ENCODE data around the gene IL26. TPM values are rescaled to one million over a fixed set of nuclear protein-coding genes. Genes with fewer than 3 reads are reported as not detected.

IL26 gene, protein sequence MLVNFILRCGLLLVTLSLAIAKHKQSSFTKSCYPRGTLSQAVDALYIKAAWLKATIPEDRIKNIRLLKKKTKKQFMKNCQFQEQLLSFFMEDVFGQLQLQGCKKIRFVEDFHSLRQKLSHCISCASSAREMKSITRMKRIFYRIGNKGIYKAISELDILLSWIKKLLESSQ
- total RNA-seq (2014; rRNA removed; shearing (Covaris generic)) = not detected in 2 replicates

DNA sequence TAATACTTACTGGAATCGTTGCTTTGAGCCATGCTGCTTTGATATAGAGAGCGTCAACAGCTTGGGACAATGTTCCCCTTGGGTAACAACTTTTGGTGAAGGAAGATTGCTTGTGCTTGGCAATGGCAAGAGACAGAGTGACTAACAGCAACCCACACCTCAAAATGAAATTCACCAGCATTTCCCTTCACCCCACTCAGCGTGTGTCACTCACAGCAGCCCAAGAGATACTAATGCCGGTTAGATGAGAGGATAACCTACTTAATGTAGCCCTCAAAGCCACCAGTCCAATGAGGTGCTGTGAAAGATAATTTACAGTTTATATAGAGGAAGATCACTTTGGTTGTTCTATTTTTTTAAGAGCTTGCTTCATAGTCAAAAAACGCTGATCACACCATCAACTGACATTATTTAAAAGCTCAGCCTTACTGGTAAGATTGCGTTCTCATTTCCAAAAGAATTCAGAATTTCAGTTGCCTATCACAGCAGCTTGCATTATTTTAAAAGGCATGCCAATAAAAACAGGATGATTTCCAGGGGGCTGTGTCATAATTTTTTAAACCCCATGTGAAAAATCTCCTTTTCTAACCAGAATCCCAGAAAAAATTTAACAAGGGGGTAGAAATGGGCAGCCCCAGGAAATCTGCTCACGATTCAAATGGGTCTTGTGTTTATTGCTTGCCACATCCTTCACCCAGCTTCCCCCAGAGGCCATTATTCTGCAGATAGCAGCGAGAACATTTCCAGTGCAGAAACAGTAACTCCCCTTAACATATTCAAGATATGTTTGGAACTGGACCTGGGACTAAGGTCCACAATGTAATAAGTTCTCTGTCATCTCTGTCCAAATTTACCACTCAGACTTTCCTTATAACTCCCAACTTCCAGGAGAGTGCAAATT lies at the start of gene IL26:
TSS of gene IL26 (minus strand) at position 235 of the 901 bp plus-strand sequence. CDS start at position 181, 54 bp downstream.
- no peaks in the 10 kb centered on the region for H3K27me3 ChIP-seq (ENCODE audit: control insufficient read depth, insufficient read depth, low read length)
- no peak within 1 kb of the TSS for H3K4me3 ChIP-seq (ENCODE audit: insufficient read depth, low read depth, low read length)
- no peak for DNase-seq
- H3K36me3 ChIP-seq (replicated peaks; ENCODE audit: control insufficient read depth, insufficient read depth, low read length) = no peaks in the 10 kb centered on the region

DNA sequence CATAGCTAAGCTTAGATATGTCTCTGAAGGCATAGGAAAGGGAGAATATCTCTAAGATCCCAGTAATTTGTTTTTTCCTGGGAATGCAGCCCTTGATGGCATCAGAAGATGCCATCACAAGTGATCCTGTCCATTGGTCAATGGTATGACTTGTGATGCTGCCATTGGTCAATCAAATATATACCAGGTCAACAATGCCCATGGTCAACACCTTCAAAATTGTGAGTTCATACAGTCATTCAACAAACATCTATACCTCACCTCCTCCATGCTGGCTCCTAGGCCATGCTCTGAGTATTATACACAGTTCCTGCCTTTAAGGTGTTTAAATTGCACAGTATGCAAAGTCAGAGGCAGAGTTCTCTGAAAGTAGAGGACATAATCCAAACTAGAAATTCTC lies 47.1 kb upstream of the IL26 start:
- DNase-seq = no peak
- no peaks in the 10 kb centered on the region for H3K27me3 ChIP-seq (ENCODE audit: control insufficient read depth, insufficient read depth, low read length)
- H3K36me3 ChIP-seq (replicated peaks; ENCODE audit: control insufficient read depth, insufficient read depth, low read length) = no peaks in the 10 kb centered on the region
- H3K4me3 ChIP-seq (ENCODE audit: insufficient read depth, low read depth, low read length) = no peak overlapping the region

DNA sequence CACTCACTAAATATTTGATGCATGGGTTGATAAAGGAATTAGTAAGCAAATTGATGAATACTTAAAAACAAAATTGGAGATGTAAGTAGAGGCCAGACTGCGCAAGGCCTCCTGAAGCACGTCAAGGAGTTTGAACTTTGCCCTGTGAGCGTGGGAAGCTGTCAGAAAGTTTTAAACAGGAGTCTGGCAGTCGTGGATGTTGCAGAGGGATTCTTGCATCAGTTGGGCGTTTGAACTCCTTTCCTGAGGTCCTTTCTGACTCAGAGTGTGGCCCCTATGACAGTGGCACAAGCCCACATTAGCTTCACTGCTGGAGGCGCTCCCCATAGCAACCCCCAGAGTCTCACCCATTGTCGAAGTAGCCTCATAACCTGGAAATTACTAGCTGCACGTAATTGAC lies 45.7 kb upstream of the IL26 start:
- no peak for DNase-seq
- Histone ChIP-seq H3K36me3 (replicated peaks; ENCODE audit: control insufficient read depth, insufficient read depth, low read length) (no peaks in the 10 kb centered on the region), H3K27me3 (ENCODE audit: control insufficient read depth, insufficient read depth, low read length) (no peaks in the 10 kb centered on the region), H3K4me3 (ENCODE audit: insufficient read depth, low read depth, low read length) (no peak overlapping the region)

DNA sequence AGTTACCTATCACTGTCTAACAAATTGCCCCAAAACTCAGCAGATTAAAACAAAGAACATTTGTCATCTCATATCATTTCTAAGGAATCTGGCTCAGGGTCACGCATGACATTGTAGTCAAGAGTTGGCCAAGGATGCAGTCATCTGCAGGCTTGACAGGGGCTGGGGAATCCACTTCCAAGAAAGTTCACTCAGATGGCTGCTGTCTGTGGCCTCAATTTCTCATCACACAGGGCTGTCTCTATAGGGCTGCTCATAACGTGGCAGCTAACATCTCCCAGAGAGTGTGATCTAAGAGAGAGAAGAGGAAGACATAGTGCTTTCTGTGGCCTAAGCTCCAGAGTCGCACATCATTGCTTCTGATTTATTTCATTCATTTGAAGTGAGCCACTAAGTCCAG lies 44.7 kb upstream of the IL26 start:
- H3K36me3 ChIP-seq (replicated peaks; ENCODE audit: control insufficient read depth, insufficient read depth, low read length) = no peaks in the 10 kb centered on the region
- no peak for DNase-seq
- no peaks in the 10 kb centered on the region for H3K27me3 ChIP-seq (ENCODE audit: control insufficient read depth, insufficient read depth, low read length)
- H3K4me3 ChIP-seq (ENCODE audit: insufficient read depth, low read depth, low read length) = no peak overlapping the region

DNA sequence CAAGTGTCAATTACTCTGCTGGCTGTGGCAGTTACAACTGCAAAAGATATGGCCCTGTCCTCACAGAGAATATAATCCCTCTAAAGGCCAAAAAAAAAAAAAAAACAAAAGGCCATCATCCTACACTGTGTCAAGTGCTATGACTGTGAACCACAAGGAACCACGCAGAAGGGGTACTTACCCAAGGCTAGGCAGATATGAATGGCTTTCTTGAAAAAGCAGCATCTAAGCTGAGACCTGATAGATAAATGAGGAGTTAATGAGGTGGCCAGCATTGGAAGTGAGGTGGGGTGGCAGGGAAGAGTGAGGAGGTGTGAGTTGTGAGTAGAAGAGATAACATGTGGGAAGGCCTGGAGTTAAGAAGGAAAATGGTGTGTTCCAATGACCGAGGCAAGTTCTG lies 44.2 kb upstream of the IL26 start:
- Histone ChIP-seq H3K4me3 (ENCODE audit: insufficient read depth, low read depth, low read length) (no peak overlapping the region), H3K27me3 (ENCODE audit: control insufficient read depth, insufficient read depth, low read length) (no peaks in the 10 kb centered on the region), H3K36me3 (replicated peaks; ENCODE audit: control insufficient read depth, insufficient read depth, low read length) (no peaks in the 10 kb centered on the region)
- DNase-seq = no peak

DNA sequence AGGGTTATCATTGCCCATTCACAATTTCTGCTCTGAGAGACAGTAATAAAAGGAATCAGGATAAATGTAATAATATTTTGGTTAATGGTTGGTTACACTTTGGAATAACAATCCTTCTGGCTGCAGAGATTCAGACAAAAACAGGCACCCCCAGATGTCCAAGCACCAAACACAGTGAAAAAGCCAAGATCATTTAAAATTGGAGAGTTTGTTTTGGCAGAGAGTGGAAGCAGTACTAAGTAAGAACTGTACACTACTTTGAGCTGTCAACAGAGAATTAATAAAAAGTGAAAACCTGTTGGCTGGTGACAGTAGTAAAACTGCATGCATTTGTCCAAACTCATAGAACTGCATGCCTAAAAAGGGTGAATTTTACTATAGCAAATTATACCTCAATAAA lies 43.4 kb upstream of the IL26 start:
- no peaks in the 10 kb centered on the region for H3K27me3 ChIP-seq (ENCODE audit: control insufficient read depth, insufficient read depth, low read length)
- H3K4me3 ChIP-seq (ENCODE audit: insufficient read depth, low read depth, low read length) = no peak overlapping the region
- H3K36me3 ChIP-seq (replicated peaks; ENCODE audit: control insufficient read depth, insufficient read depth, low read length) = no peaks in the 10 kb centered on the region
- DNase-seq = no peak

DNA sequence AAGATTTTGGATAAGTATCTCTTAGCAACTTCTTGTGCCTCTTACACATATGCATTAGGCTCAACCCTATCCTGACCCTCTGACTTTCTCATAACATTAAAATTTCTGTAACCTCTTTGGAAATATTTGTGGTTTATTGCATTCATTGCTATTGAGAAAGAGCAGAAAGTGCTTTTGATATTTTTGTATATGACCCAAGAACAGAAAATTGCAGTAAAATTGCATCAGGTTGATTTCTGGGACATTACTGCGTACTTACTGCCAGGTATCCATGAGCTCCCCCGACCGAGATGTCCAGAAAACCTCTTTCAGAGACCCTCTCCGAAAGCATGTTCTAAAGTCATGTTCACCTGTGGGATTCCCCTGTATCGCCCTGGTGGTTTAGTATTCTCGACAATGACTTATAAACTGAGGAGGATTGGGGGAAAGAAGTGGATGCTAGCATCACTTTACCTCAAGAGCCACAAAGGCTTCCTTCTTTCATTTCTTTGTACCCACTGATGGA lies 42.3 kb upstream of the IL26 start:
- Histone ChIP-seq H3K27me3 (ENCODE audit: control insufficient read depth, insufficient read depth, low read length) (no peaks in the 10 kb centered on the region), H3K4me3 (ENCODE audit: insufficient read depth, low read depth, low read length) (no peak overlapping the region), H3K36me3 (replicated peaks; ENCODE audit: control insufficient read depth, insufficient read depth, low read length) (no peaks in the 10 kb centered on the region)
- no peak for DNase-seq

DNA sequence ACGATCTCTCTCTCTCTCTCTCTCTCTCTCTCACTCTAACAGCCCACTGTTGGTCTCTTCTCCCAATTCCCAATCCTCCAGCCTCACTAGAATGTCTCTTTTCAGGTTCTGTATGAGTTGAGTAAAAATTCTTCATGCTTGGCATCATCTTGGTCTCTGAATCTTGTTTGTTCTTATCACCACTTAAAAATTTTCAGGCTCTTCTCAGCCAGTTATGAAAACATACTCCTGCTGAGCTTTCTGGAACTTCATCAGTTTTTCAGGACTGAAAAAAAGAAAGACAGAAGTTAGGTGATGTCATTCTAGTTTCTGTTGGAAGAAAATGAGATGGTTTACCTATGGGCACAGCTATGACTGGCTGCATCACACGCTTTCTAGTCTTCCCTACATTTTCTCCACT lies 39.2 kb upstream of the IL26 start:
- no peaks in the 10 kb centered on the region for H3K36me3 ChIP-seq (replicated peaks; ENCODE audit: control insufficient read depth, insufficient read depth, low read length)

DNA sequence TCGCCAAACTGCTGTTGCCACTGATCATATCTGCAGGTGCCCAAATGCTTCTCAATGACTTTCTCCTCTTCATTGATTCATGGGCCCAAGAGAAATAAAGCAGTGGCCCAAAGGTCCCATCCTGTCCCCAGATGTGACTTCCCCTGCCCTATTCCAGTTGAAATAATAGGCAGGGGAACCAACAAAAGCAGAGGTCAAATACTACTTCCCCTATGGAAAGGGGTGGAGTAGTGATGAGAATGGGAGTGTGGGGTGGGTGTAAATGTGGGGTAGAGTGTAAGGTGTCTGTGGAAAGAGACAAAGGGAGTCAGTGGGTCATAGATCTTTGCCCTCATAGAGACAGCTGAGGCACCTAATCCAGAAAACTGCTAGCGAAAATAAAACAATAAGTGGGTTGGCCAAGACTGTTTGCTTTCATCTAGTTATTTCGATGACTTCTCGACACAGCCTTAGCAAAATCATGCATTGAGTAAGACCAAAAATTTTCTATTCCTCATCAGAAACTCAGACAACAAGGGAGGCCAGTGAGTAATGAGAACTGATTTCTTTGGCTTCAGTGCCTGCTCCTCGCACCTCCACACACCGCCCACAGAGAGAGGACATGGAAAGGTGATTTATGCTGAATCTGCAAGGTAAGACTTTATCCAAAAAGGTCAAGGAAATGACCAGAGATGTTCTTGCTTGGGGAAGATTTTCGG lies 38.7 kb upstream of the IL26 start:
- H3K27me3 ChIP-seq (ENCODE audit: control insufficient read depth, insufficient read depth, low read length) = no peaks in the 10 kb centered on the region
- H3K36me3 ChIP-seq (replicated peaks; ENCODE audit: control insufficient read depth, insufficient read depth, low read length) = no peaks in the 10 kb centered on the region
- no peak overlapping the region for H3K4me3 ChIP-seq (ENCODE audit: insufficient read depth, low read depth, low read length)
- no peak for DNase-seq

More for the DNA sequence above, 39.2 kb upstream of the IL26 start:
- H3K4me3 ChIP-seq (ENCODE audit: insufficient read depth, low read depth, low read length) = no peak overlapping the region
- no peaks in the 10 kb centered on the region for H3K27me3 ChIP-seq (ENCODE audit: control insufficient read depth, insufficient read depth, low read length)
- no peak for DNase-seq

DNA sequence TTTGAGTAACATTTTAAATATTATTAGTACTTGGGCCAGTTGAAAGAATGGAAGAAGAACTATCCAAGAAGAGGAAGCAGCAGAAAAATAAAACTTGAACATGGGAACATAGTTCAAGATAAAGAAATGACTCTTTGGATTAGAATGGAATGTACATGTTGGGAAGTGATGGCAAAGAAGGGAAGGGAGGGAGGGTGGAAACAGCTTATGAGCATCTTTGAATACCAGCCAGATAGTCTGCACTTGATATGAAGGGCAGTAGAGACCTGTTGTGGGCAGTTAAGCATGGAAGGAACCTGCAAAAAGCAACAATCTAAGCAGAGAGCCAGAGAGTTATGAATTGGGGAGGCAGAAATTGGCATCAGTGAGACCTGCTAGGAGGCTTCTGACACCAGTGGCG lies 37.8 kb upstream of the IL26 start:
- no peak for DNase-seq
- no peaks in the 10 kb centered on the region for H3K27me3 ChIP-seq (ENCODE audit: control insufficient read depth, insufficient read depth, low read length)
- no peak overlapping the region for H3K4me3 ChIP-seq (ENCODE audit: insufficient read depth, low read depth, low read length)
- no peaks in the 10 kb centered on the region for H3K36me3 ChIP-seq (replicated peaks; ENCODE audit: control insufficient read depth, insufficient read depth, low read length)

DNA sequence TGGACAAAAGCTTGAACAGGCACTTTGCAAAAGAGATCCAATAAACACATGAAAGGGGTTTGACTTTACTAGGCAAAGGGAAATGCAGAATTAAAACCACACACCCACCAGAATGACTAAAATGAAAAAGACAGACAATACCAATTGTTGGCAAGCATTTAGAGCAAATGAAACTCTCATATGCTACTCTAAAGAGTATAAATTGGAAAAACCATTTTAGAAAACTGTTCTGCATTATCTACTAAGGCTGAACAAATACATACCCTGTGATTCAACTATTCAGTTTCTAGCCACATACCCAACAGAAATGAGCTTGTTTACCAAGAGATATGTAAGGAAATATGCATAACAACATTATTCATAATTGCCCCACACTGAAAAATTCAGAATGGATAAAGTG lies 36.3 kb upstream of the IL26 start:
- DNase-seq = no peak
- no peak overlapping the region for H3K4me3 ChIP-seq (ENCODE audit: insufficient read depth, low read depth, low read length)
- H3K27me3 ChIP-seq (ENCODE audit: control insufficient read depth, insufficient read depth, low read length) = no peaks in the 10 kb centered on the region

DNA sequence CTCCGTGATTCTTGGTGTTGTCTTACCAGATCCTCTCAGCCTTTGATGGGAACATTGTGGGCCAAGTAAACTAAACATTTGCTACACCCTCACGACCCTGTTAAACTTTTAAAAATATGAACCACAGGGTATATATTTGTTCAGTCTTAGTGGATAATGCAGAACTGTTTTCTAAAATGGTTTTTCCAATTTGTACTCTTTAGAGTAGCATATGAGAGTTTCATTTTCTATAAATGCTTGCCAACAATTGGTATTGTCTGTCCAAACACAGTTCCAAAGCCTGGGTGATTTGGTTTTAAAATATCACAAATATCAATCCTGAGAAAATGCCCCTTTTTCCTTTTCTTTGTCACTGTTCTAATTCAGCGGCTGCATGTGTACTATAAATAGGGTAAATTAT lies 34.5 kb upstream of the IL26 start:
- Histone ChIP-seq H3K36me3 (replicated peaks; ENCODE audit: control insufficient read depth, insufficient read depth, low read length) (no peaks in the 10 kb centered on the region), H3K27me3 (ENCODE audit: control insufficient read depth, insufficient read depth, low read length) (no peaks in the 10 kb centered on the region), H3K4me3 (ENCODE audit: insufficient read depth, low read depth, low read length) (no peak overlapping the region)
- DNase-seq = no peak

More for the DNA sequence above, 36.3 kb upstream of the IL26 start:
- no peaks in the 10 kb centered on the region for H3K36me3 ChIP-seq (replicated peaks; ENCODE audit: control insufficient read depth, insufficient read depth, low read length)

DNA sequence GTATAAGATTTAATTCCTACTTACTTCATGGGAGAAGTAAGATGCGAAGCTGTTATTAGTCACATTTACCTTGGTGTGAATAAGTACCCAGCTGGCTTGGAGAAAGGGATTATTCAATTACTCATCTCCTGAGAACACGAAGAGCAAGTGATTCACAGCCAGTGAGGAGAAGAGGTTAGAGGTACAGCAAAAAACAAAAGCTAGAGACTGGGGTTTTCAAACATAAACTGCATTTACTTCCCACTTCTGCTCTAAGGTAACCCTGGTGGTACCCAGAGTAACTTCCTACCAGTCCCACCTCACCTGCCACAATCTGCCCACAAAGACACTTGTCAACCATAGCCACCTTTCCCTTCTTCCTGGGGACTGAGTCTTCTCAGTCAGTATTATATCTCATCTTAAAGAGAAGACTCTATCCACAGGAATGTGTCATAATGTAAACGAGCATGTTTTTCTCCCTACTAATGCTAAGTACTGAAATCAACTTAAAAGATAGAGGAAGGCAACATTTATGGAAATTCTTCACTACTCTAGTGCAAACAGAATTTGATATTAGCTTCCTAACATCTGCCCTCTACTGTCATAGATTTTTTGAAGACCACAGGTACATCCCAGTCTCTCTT lies 33.8 kb upstream of the IL26 start:
- no peak for DNase-seq
- no peaks in the 10 kb centered on the region for H3K27me3 ChIP-seq (ENCODE audit: control insufficient read depth, insufficient read depth, low read length)
- no peak overlapping the region for H3K4me3 ChIP-seq (ENCODE audit: insufficient read depth, low read depth, low read length)
- H3K36me3 ChIP-seq (replicated peaks; ENCODE audit: control insufficient read depth, insufficient read depth, low read length) = no peaks in the 10 kb centered on the region

DNA sequence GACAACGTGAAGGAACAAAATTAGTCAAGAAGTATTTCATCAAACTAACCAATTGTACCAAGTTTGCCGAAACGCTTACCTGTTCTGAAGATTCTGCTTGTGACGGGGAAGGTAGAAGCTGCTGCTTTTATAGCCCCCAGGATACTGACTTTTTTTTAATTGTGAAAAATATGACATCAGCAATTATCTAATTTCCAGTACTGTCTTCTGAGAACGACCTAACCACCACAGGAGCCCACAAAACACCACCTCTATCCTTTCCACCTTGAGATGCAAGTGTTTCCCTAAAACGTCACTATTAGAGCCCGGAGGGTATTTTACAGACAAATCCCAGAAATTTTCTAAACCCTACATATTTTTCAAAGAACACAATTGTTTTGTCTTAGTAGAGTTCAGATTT lies 27.9 kb upstream of the IL26 start, which contains the start of gene IL22:
TSS of gene IL22 (minus strand) at position 101 of the 400 bp plus-strand sequence. CDS start 156 bp downstream, outside the sequence.
- Histone ChIP-seq H3K36me3 (replicated peaks; ENCODE audit: control insufficient read depth, insufficient read depth, low read length) (no peaks in the 10 kb centered on the region), H3K4me3 (ENCODE audit: insufficient read depth, low read depth, low read length) (no peak within 1 kb of the TSS), H3K27me3 (ENCODE audit: control insufficient read depth, insufficient read depth, low read length) (no peaks in the 10 kb centered on the region)
- DNase-seq = no peak
